GM23338 (cell line): ENCODE data around the gene PLG.

Source experiments
- CREB1 ChIP-seq: fragments of 250-450 bp; sonication (Bioruptor Pico); IDR thresholded peaks from 2 replicates; pipeline ENCODE4 v1.5.0; 2020; ENCODE audit warnings: low read depth, mild to moderate bottlenecking, moderate library complexity
- CTCF ChIP-seq, 2 experiments: fragments of 200-600 bp in 1 of 2; sonication (generic) in 1 of 2; conservative IDR thresholded peaks; 2 replicates each; pipeline versions ENCODE4 v1.5.1 to v1.6.1; 2016 to 2017; ENCODE audit warnings: antibody characterized with exemption in 2 of 2, low read depth in 2 of 2, mild to moderate bottlenecking in 2 of 2, moderate library complexity in 1 of 2
- ETS1 ChIP-seq: IDR thresholded peaks from 2 replicates; pipeline ENCODE4 v1.6.1; 2016; ENCODE audit warnings: antibody characterized with exemption
- EZH2 ChIP-seq: fragments of 200-600 bp; sonication (generic); IDR thresholded peaks from one replicate; pipeline ENCODE4 v1.8.0; 2017; ENCODE audit warnings: antibody characterized with exemption, mild to moderate bottlenecking, low read depth; ENCODE audit not compliant: unreplicated experiment
- EZH2phosphoT487 ChIP-seq: fragments of 200-600 bp; sonication (generic); IDR thresholded peaks from one replicate; pipeline ENCODE4 v1.8.1; 2018; ENCODE audit warnings: antibody characterized with exemption; ENCODE audit not compliant: unreplicated experiment
- JUNB ChIP-seq: IDR thresholded peaks from one replicate; pipeline ENCODE4 v1.6.1; 2016; ENCODE audit warnings: antibody characterized with exemption; ENCODE audit not compliant: unreplicated experiment
- NANOG ChIP-seq: IDR thresholded peaks from 2 replicates; pipeline ENCODE4 v1.6.1; 2016; ENCODE audit warnings: antibody characterized with exemption, borderline replicate concordance
- POLR2AphosphoS5 ChIP-seq: IDR thresholded peaks from 2 replicates; pipeline ENCODE4 v1.6.1; 2016; ENCODE audit warnings: antibody characterized with exemption, low read depth
- REST ChIP-seq: IDR thresholded peaks from one replicate; pipeline ENCODE4 v1.6.1; 2018; ENCODE audit warnings: antibody characterized with exemption; ENCODE audit not compliant: unreplicated experiment
- STAT1 ChIP-seq: IDR thresholded peaks from one replicate; pipeline ENCODE4 v1.6.1; 2016; ENCODE audit warnings: antibody characterized with exemption; ENCODE audit not compliant: unreplicated experiment
- ZNF114 ChIP-seq: fragments of 250-450 bp; sonication (Bioruptor Pico); IDR thresholded peaks from 2 replicates; pipeline ENCODE4 v1.5.0; 2020; ENCODE audit warnings: mild to moderate bottlenecking, moderate library complexity
- ZNF331 ChIP-seq: fragments of 250-450 bp; sonication (Bioruptor Pico); IDR thresholded peaks from 2 replicates; pipeline ENCODE4 v1.5.0; 2020; ENCODE audit warnings: low read depth, mild to moderate bottlenecking, moderate library complexity

- no peak for TF ChIP-seq CTCF (conservative IDR thresholded peaks at IDR 0.05; ENCODE audit: low read depth in 2 of 2)
- no peak for TF ChIP-seq EZH2
- TF ChIP-seq POLR2AphosphoS5, result no peak
- TF ChIP-seq NANOG, result no peak
- TF ChIP-seq CREB1 (CRISPR knock-in tag), result no peak
- no peak for TF ChIP-seq REST
- TF ChIP-seq EZH2phosphoT487, result no peak
- TF ChIP-seq ZNF331 (CRISPR knock-in tag), result no peak
- no peak for TF ChIP-seq JUNB
- no peak for TF ChIP-seq ZNF114 (CRISPR knock-in tag)
- no peak for TF ChIP-seq ETS1
- TF ChIP-seq STAT1, result no peak
Observed at GRCh38 chr6:160781298-160781697, 79.3 kb downstream of the PLG start.
